B cell (primary cell): ENCODE measurements around the gene GPRIN2. TPM values are rescaled to one million over a fixed set of nuclear protein-coding genes. Genes with fewer than 3 reads are reported as not detected.
"Not testable (repeated sequence)": the region's sequence is repeated elsewhere in the genome, so short reads cannot be mapped to it uniquely, and the experiment has no call there.

Experiments
- ATAC-seq: fragments of 200-7000 bp; cut with Tn5 transposase; one replicate; pipeline ENCODE4 v1.10.0; 2021; ENCODE audit warnings: low read depth, mild to moderate bottlenecking, moderate number of reproducible peaks, moderate library complexity
- CTCF ChIA-PET: fragments of 350-600 bp; sonication (Branson Sonifier 250); formaldehyde crosslinking; loops from one replicate; lab custom pipeline; 2021; ENCODE audit warnings: antibody characterized with exemption, inconsistent platforms; lab: Charles Lee
- POLR2A ChIA-PET: fragments of 350-600 bp; sonication (Branson Sonifier 250); formaldehyde crosslinking; loops from one replicate; lab custom pipeline; 2021; ENCODE audit warnings: antibody characterized with exemption; lab: Charles Lee
- DNase-seq: peaks from one replicate; pipeline ENCODE4 v3.0.0; 2013
- H2AFZ ChIP-seq: 2 replicates; pipeline ENCODE4 v1.6.1; 2012; ENCODE audit warnings: mild to moderate bottlenecking, low read depth, low read length; ENCODE audit not compliant: insufficient read depth, poor library complexity, severe bottlenecking
- H3K27ac ChIP-seq, 2 donors: 1 replicate in 1 of 2; 2 replicates in 1 of 2; pipeline ENCODE4 v1.5.1; 2012 to 2013; ENCODE audit warnings: low read length in 2 of 2, mild to moderate bottlenecking in 2 of 2, moderate library complexity in 1 of 2
- H3K27me3 ChIP-seq, 4 experiments: fragments of 200-600 bp in 1 of 4; sonication (generic) in 1 of 4; replicated peaks in 1 of 4; 1 replicate in 2 of 4; 2 replicates in 2 of 4; pipeline versions ENCODE4 v1.6.1 to v1.7.0; 2013 to 2016; ENCODE audit warnings: low read length in 3 of 4, mild to moderate bottlenecking in 2 of 4, mixed read lengths in 1 of 4, moderate library complexity in 1 of 4; ENCODE audit not compliant: insufficient read depth in 4 of 4, control insufficient read depth in 3 of 4; ENCODE audit errors: control extremely low read depth in 1 of 4
- H3K36me3 ChIP-seq, 2 experiments: replicated peaks in 1 of 2; 1 replicate in 1 of 2; 2 replicates in 1 of 2; pipeline versions ENCODE4 v1.6.1 to v1.7.1; 2013; ENCODE audit warnings: low read length in 1 of 2; ENCODE audit not compliant: insufficient read depth in 2 of 2, control insufficient read depth in 1 of 2; ENCODE audit errors: control extremely low read depth in 1 of 2, extremely low read depth in 1 of 2
- H3K4me1 ChIP-seq, 2 donors: fragments of 200-600 bp in 1 of 2; sonication (generic) in 1 of 2; 1 replicate in 1 of 2; 2 replicates in 1 of 2; pipeline versions ENCODE4 v1.5.1 to v1.6.1; 2013 to 2017; ENCODE audit warnings: low read length in 2 of 2; ENCODE audit not compliant: control insufficient read depth in 2 of 2, insufficient read depth in 2 of 2
- H3K4me2 ChIP-seq: replicated peaks from 2 replicates; pipeline ENCODE3; 2012; ENCODE audit warnings: mild to moderate bottlenecking, low read depth, low read length; ENCODE audit not compliant: poor library complexity, severe bottlenecking
- H3K4me3 ChIP-seq, 5 experiments: fragments of 200-600 bp in 1 of 5; sonication (generic) in 1 of 5; 1 replicate in 3 of 5; 2 replicates in 2 of 5; pipeline versions ENCODE4 v1.5.1 to v1.7.0; 2011 to 2016; ENCODE audit warnings: low read length in 4 of 5, mild to moderate bottlenecking in 4 of 5, low read depth in 2 of 5, control low read depth in 1 of 5, moderate library complexity in 1 of 5; ENCODE audit not compliant: insufficient read depth in 1 of 5; ENCODE audit errors: control extremely low read depth in 1 of 5, extremely low read depth in 1 of 5
- H3K79me2 ChIP-seq: fragments of 200-600 bp; sonication (generic); one replicate; pipeline ENCODE4 v1.6.0; 2016; ENCODE audit warnings: low read length; ENCODE audit not compliant: control insufficient read depth, insufficient read depth
- H3K9ac ChIP-seq: fragments of 200-600 bp; sonication (generic); 2 replicates; pipeline ENCODE4 v1.6.1; 2017; ENCODE audit warnings: mild to moderate bottlenecking, low read length, moderate library complexity
- H3K9me3 ChIP-seq, 3 donors: one replicate each; pipeline versions ENCODE4 v1.6.1 to v1.7.1; 2013; ENCODE audit warnings: low read length in 2 of 3; ENCODE audit not compliant: control insufficient read depth in 2 of 3, insufficient read depth in 1 of 3; ENCODE audit errors: control extremely low read depth in 1 of 3
- H4K20me1 ChIP-seq: 2 replicates; pipeline ENCODE4 v1.6.0; 2012; ENCODE audit warnings: mild to moderate bottlenecking, low read length; ENCODE audit not compliant: insufficient read depth, control insufficient read depth, poor library complexity, severe bottlenecking
- H3K27ac Mint-ChIP-seq: one replicate; pipeline ENCODE4 v1.8.0; 2021; ENCODE audit warnings: mixed read lengths
- H3K27me3 Mint-ChIP-seq: one replicate; pipeline ENCODE4 v1.8.0; 2021; ENCODE audit warnings: mixed read lengths
- H3K4me1 Mint-ChIP-seq: one replicate; pipeline ENCODE4 v1.8.0; 2021; ENCODE audit warnings: mixed read lengths
- H3K4me3 Mint-ChIP-seq: one replicate; pipeline ENCODE4 v1.8.0; 2021; ENCODE audit warnings: mixed read lengths
- H3K9me3 Mint-ChIP-seq: one replicate; pipeline ENCODE4 v1.8.0; 2022; ENCODE audit warnings: mixed read lengths; ENCODE audit not compliant: insufficient read depth
- EZH2 ChIP-seq: IDR thresholded peaks from 2 replicates; pipeline ENCODE4 v1.6.1; 2012; ENCODE audit warnings: borderline replicate concordance, low read depth, mild to moderate bottlenecking, moderate library complexity, low read length; ENCODE audit not compliant: insufficient read depth, poor library complexity, severe bottlenecking
- WGBS: methylation state at CpG from one replicate; pipeline ENCODE4 v1.1.5; 2013; ENCODE audit warnings: missing lambda C conversion rate; ENCODE audit not compliant: insufficient coverage; 5-methylcytosine and 5-hydroxymethylcytosine counted together
- intact Hi-C: fragments of 100-400 bp; cut with micrococcal nuclease; formaldehyde crosslinking; loops from one replicate; pipeline ENCODE4 v1.10.0; 2022
- polyA plus RNA-seq: library from polyadenylated mRNA; depleted of rRNA; stranded (reverse); fragments of >200 nt; gene quantifications from 2 replicates; pipeline ENCODE4 v1.2.3, GENCODE V29; 2012
- total RNA-seq, 2 donors: library from RNA; stranded (reverse); fragments of 120-200 nt in 1 of 2; gene quantifications; 1 replicate in 1 of 2; 2 replicates in 1 of 2; pipeline versions ENCODE4 v1.2.3 to v1.2.4, GENCODE V29; 2013 to 2022
- TF ChIP-seq, protein P1 (sequence below): fragments of 200-600 bp; IDR thresholded peaks from one replicate; pipeline ENCODE4 v1.8.0; 2022; ENCODE audit warnings: antibody characterized with exemption, mild to moderate bottlenecking

GPRIN2 gene
- total and polyA plus RNA-seq, 2 donors (not counting 1 experiment from before 2014, with no cell fraction given) = not detected

DNA sequence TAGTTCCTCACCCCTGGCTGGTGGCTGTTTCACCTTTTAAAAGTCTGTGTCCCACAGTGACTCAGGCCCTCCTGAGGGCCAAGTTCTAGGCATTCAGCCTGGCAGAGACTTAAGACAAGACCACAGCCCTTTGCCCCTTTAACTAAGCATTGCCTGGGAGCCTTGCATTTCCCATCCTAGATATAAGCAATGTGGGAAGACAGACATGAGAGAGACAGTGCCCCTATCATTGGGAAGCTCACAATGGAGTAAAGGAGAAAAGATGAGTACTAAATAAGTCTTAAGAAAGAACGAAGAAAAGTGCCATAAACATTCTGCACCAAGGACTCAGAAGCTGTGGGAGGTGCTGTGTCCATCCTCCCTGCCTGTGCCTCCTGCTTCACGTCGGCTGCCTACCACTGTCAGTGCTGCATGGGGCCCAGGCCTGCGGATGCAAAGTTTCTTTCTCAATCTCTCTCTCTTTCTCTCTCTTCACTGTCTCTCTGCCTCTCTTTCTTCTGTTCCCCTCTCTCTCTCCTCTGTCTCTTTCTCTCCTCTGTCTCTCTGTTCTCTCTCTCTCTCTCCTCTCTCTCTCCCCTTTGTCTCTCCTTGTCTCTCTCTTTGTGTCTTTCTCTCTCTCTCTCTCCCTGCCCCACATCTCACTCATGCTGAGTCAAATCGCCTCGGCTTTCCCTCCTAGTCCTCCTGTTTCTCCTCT, 21.5 kb downstream of the GPRIN2 start:
- POLR2A ChIA-PET = no interaction called here

DNA sequence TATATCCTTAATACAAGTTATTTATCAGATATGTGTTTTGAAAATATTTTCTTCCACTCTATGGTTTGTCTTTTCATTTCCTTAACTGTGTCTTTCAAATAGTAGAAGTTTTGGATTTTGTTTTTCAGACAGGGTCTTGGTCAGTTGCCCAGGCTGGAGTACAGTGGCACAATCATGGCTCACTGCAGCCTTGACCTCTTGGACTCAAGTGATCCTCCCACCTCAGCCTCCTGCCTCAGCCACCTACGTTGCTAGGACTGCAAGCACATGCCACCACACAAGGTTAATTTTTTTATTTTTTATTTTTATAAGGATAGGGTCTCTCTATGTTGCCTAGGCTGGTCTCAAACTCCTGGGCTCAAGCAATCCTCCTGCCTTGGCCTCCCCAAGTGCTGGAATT, 24.2 kb downstream of the GPRIN2 start:
- H3K4me1 Mint-ChIP-seq, H3K4me2 ChIP-seq, H3K4me1 ChIP-seq, H3K4me3 Mint-ChIP-seq, H3K27me3 Mint-ChIP-seq, H3K79me2 ChIP-seq, intact Hi-C loops, H3K27ac ChIP-seq, ATAC-seq, H3K4me3 ChIP-seq, H4K20me1 ChIP-seq, H3K9me3 ChIP-seq, H3K27ac Mint-ChIP-seq, DNase-seq, CTCF ChIA-PET, POLR2A ChIA-PET, H2AFZ ChIP-seq, H3K9ac ChIP-seq, H3K9me3 Mint-ChIP-seq, H3K36me3 ChIP-seq: not testable (repeated sequence)
- no CpG with 5 or more reads among the region's 1 CpG for WGBS
- peaks cover 0 to 12% (median 2%) of the 10 kb centered on the region in 4 experiments for H3K27me3 ChIP-seq

More for the DNA sequence above, 21.5 kb downstream of the GPRIN2 start:
- Mint-ChIP-seq H3K27ac (no peak overlapping the region), H3K9me3 (no peaks in the 10 kb centered on the region), H3K4me3 (no peak overlapping the region), H3K4me1 (no peaks in the 10 kb centered on the region), H3K27me3 (peaks cover 28% of the 10 kb centered on the region)
- no peak overlapping the region for H3K4me3 ChIP-seq
- no peaks in the 10 kb centered on the region for H3K9me3 ChIP-seq
- no peak overlapping the region for H3K27ac ChIP-seq
- WGBS = 92% methylated on average over 6 of the region's 6 CpGs
- peaks cover 0 to 29% (median 6%) of the 10 kb centered on the region in 4 experiments for H3K27me3 ChIP-seq
- H3K4me2 ChIP-seq = no peak overlapping the region
- H3K4me1 ChIP-seq = no peaks in the 10 kb centered on the region
- H3K79me2 ChIP-seq = no peaks in the 10 kb centered on the region
- intact Hi-C loops = no loop called here
- H4K20me1 ChIP-seq = no peaks in the 10 kb centered on the region
- ATAC-seq (no peak), DNase-seq (no peak)
- TF ChIP-seq EZH2 = no peak
- TF ChIP-seq, protein P1, sequence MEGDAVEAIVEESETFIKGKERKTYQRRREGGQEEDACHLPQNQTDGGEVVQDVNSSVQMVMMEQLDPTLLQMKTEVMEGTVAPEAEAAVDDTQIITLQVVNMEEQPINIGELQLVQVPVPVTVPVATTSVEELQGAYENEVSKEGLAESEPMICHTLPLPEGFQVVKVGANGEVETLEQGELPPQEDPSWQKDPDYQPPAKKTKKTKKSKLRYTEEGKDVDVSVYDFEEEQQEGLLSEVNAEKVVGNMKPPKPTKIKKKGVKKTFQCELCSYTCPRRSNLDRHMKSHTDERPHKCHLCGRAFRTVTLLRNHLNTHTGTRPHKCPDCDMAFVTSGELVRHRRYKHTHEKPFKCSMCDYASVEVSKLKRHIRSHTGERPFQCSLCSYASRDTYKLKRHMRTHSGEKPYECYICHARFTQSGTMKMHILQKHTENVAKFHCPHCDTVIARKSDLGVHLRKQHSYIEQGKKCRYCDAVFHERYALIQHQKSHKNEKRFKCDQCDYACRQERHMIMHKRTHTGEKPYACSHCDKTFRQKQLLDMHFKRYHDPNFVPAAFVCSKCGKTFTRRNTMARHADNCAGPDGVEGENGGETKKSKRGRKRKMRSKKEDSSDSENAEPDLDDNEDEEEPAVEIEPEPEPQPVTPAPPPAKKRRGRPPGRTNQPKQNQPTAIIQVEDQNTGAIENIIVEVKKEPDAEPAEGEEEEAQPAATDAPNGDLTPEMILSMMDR = peak; percentile 18
- H3K9ac ChIP-seq = no peak overlapping the region
- H3K36me3 ChIP-seq = no peaks in the 10 kb centered on the region
- CTCF ChIA-PET = no interaction called here
- no peak overlapping the region for H2AFZ ChIP-seq
